Measurements from ENCODE around the gene NHSL2.
"Not testable (repeated sequence)": the region's sequence is repeated elsewhere in the genome, so short reads cannot be mapped to it uniquely, and the experiment has no call there.

Gene NHSL2

DNA sequence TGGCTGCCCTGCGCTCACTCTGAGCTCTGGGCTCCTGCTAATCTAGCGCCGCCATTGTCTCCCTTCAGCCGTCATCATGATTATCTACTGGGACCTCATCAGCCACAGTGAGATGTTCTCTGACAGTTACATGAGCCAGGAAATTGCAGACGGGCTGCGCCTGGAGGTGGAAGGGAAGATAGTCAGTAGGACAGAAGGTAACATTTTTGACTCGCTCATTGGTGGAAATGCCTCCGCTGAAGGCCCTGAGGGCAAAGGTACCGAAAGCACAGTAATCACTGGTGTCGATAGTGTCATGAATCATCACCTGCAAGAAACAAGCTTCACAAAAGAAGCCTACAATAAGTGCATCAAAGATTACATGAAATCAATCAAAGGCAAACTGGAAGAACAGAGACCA, 249.1 kb downstream of the NHSL2 start:
- H3K4me3 ChIP-seq (ENCODE audit: low read depth, low read length), result no peak overlapping the region
- no peak for DNase-seq (ENCODE audit: low read depth)
- TF ChIP-seq, protein P1, sequence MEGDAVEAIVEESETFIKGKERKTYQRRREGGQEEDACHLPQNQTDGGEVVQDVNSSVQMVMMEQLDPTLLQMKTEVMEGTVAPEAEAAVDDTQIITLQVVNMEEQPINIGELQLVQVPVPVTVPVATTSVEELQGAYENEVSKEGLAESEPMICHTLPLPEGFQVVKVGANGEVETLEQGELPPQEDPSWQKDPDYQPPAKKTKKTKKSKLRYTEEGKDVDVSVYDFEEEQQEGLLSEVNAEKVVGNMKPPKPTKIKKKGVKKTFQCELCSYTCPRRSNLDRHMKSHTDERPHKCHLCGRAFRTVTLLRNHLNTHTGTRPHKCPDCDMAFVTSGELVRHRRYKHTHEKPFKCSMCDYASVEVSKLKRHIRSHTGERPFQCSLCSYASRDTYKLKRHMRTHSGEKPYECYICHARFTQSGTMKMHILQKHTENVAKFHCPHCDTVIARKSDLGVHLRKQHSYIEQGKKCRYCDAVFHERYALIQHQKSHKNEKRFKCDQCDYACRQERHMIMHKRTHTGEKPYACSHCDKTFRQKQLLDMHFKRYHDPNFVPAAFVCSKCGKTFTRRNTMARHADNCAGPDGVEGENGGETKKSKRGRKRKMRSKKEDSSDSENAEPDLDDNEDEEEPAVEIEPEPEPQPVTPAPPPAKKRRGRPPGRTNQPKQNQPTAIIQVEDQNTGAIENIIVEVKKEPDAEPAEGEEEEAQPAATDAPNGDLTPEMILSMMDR (IDR thresholded peaks at IDR 0.05; ENCODE audit: control insufficient read depth, extremely low read depth, insufficient read depth), result no peak

DNA sequence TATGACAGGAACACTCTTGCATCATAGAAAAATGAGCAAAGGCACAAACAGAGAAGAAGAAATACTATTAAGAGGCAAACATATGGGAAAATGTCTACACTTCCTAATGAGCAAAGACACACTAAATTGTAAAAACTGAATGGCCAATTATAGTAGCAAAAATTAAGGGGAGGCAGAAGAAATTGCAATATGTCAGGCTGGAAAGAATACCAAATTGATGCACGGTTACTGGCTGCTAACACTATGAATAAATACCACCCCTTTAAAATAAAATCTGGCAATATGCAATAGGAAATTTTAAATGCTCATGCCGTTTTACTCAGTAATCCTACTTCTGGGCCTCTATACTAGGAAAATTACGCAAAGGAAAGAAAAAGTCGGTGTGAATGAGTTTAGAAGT, 254.9 kb downstream of the NHSL2 start:
- TF ChIP-seq, protein P1 (IDR thresholded peaks at IDR 0.05; ENCODE audit: control insufficient read depth, extremely low read depth, insufficient read depth), result no peak
- H3K4me3 ChIP-seq (ENCODE audit: low read depth, low read length), result no peak overlapping the region
- DNase-seq (ENCODE audit: low read depth), result no peak

DNA sequence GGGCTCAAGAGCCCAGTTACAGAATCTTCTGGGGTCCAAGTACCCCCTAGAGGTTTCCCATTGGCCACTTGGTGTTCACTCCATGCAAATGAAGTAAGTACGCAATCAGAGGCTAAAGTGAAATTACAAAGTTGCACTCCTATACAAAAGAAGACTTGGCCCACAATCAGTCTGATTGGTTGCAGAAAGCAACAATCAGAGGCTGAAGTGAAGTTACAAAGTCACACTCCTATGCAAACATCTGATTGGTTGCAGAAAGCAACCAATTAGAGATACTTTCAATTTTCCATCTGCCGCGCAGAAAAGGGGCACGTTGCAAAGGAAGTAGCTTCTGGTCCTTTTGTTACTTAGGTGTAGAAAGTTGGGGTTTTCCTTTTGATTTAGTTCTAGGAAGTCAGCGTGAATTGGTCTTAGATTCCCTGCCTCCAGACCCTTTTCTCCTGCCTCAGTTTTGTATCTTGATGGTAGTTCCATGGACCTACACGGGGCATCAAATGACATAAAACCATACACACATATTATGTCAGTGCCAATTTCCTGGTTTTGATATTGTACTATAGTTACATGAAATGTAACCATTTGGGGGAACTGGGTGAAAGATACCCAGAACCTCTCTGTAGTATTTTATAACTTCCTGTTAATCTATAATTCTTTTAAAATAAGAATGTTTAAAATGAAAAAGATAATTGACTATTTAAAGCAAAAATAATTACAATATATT, 258.5 kb downstream of the NHSL2 start:
- H3K4me3 ChIP-seq (ENCODE audit: low read depth, low read length), result no peak overlapping the region
- no peak for DNase-seq (ENCODE audit: low read depth)
- TF ChIP-seq, protein P1 (IDR thresholded peaks at IDR 0.05; ENCODE audit: control insufficient read depth, extremely low read depth, insufficient read depth), result no peak

DNA sequence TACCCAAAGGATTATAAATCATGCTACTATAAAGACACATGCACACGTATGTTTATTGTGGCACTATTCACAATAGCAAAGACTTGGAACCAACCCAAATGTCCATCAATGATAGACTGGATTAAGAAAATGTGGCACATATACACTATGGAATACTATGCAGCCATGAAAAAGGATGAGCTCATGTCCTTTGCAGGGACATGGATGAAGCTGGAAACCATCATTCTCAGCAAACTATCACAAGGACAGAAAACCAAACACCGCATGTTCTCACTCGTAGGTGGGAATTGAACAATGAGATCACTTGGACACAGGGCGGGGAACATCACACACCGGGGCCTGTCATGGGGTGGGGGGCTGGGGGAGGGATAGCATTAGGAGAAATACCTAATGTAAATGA, 265.6 kb downstream of the NHSL2 start:
- not testable (repeated sequence) for DNase-seq (ENCODE audit: low read depth); H3K4me3 ChIP-seq (ENCODE audit: low read depth, low read length)

DNA sequence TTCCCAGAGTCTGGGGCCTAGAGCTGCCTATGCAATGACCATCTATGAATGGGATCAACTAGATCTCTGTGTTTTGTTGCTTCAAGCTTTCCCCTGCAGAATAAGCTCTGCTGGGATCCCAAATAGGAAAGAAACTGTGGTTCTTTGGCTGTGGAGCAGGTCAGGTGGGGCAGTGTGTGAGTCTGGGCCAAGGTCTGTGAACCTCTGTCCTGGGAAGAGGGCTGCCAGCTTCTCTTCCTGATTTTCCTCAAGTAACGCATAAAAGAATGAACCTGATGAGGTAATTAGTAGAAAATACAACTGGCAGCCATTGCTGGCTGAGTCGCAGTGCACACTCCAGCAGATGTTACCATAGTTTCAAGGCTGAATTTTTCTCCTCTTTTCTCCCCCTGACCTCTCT, 266.3 kb downstream of the NHSL2 start:
- no peak overlapping the region for H3K4me3 ChIP-seq (ENCODE audit: low read depth, low read length)
- no peak for DNase-seq (ENCODE audit: low read depth)

DNA sequence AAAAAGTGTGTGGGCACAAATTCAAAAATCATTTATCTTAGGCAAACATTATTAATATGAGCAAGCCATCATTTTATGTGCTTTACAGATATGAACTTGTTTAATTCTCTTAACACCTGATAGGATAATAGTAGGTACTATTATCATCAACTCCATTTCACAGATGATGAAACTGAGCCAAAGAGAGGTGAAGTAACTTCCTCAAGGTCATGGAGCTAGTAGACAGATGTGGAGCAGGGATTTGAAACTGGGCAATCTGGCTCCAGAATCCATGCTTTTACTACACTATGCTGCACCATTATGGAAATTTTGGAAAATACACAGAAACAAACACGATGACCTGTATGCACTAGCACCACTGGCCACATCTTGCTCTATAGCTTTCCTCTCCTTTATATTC, 269.9 kb downstream of the NHSL2 start:
- no peak for DNase-seq (ENCODE audit: low read depth)
- H3K4me3 ChIP-seq (ENCODE audit: low read depth, low read length), result peak overlapping the region; percentile 96
- TF ChIP-seq, protein P1 (IDR thresholded peaks at IDR 0.05; ENCODE audit: control insufficient read depth, extremely low read depth, insufficient read depth), result no peak

More for the DNA sequence above, 266.3 kb downstream of the NHSL2 start:
- TF ChIP-seq, protein P1 (IDR thresholded peaks at IDR 0.05; ENCODE audit: control insufficient read depth, extremely low read depth, insufficient read depth), result no peak

DNA sequence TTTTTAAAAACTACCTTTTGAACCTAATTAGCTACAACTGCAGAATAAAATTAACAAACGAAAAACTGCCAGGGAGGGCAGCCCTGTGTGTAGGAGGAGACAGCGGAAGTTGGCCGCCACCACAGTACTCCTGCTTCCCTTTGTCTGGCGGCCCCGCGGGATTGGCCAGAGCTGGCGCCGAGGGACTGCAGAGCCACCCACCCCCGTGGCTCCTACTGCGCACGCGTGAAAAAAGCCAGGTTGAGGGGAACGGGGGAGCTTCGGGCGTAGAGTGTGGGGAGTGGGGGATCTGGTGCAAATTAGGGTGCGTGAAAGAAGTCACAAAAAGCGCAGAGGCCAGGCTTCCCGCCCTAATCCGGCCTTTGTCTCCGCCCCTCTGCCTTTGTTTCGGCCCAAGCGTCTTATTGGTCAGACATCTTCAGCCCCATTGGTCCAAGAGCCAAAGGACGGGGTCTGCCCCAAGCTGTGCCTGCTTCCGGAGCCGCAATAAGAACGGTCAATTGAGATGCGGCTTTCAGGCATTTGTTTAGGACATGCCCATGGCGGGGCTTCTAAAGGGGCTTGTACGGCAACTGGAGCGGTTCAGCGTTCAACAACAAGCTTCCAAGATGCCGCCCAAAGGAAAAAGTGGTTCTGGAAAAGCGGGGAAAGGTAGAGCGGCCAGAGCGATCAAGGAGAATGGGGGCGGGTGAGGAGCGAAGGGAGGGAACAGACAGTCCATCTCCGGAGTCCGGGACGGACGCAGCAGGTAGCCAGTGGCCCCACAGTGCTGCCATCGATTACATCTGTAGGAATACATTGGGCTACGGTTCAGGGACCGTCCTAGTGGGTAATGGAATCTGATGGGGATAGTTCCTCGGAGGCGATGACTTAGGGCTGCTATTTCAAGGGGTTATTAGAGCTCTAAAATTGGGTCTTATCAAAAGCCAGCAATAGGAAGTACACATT, 270.8 kb downstream of the NHSL2 start, which contains the start of gene PIN4:
PIN4 (plus strand) TSS at position 580 of the 948 bp plus-strand sequence; CDS start at position 609, 29 bp downstream.
- DNase-seq (ENCODE audit: low read depth), result peak; percentile 92
- peak within 1 kb of the TSS; percentile 96 for H3K4me3 ChIP-seq (ENCODE audit: low read depth, low read length)
- TF ChIP-seq, protein P1 (IDR thresholded peaks at IDR 0.05; ENCODE audit: control insufficient read depth, extremely low read depth, insufficient read depth), result no peak

All from LNCaP clone FGC (cell line).